Left ventricle myocardium inferior (tissue), 1 donor: ENCODE measurements around the gene SLC26A9. TPM values are rescaled to one million over a fixed set of nuclear protein-coding genes. Genes with fewer than 3 reads are reported as not detected.
"Not testable (repeated sequence)": the region's sequence is repeated elsewhere in the genome, so short reads cannot be mapped to it uniquely, and the experiment has no call there.

Experiments
- DNase-seq: peaks from one replicate; pipeline ENCODE4 v3.0.0-alpha.2; 2020
- H3K27ac ChIP-seq: fragments of 200-600 bp; replicated peaks from 2 replicates; pipeline ENCODE4 v1.8.0; 2021
- H3K27me3 ChIP-seq: fragments of 200-600 bp; 2 replicates; pipeline ENCODE4 v1.8.0; 2021; ENCODE audit warnings: low read depth
- H3K36me3 ChIP-seq: fragments of 200-600 bp; 2 replicates; pipeline ENCODE4 v1.8.0; 2021
- H3K4me1 ChIP-seq: fragments of 200-600 bp; 2 replicates; pipeline ENCODE4 v1.8.0; 2021
- H3K4me3 ChIP-seq: fragments of 200-600 bp; 2 replicates; pipeline ENCODE4 v1.8.0; 2021; ENCODE audit warnings: mild to moderate bottlenecking, moderate library complexity
- H3K9me3 ChIP-seq: fragments of 200-600 bp; replicated peaks from 2 replicates; pipeline ENCODE4 v1.8.0; 2021
- intact Hi-C: fragments of 100-400 bp; cut with micrococcal nuclease; formaldehyde crosslinking; loops from one replicate; pipeline ENCODE4 v1.11.0; 2022
- total RNA-seq: library from RNA; stranded (reverse); fragmentation: NEBNext Ultra II Directional; extraction: Animal tissue kit (Norgen Biotek cat#: 25700); gene quantifications from one replicate; pipeline ENCODE4 v1.2.1, GENCODE V29; 2021
- TF ChIP-seq, protein P1 (sequence below): fragments of 200-600 bp; IDR thresholded peaks from 2 replicates; pipeline ENCODE4 v1.8.0; 2021; ENCODE audit warnings: antibody characterized with exemption, mild to moderate bottlenecking, borderline replicate concordance
- donor health status: DM: no; HTN: yes; CAD: no; lungs with severe emphysema.

The SLC26A9 gene
- total RNA-seq, 1 donor from 2014 or later = 35.2 TPM

DNA sequence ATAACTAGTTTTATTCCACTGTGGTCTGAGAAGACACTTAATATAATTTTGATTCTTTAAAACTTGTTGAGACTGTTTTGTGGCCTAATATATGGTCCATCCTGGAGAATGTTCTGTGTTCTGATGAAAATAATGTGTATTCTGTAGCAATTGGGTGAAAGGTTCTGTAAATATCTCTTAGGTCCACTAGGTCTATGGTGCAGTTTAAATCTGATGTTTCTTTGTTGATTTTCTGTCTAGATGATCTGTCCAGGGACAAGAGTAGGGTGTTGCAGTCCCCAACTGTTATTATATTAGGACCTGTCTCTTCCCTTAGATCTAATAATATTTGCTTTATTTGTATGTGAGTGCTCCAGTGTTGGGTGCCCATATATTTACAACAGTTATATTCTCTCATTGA is 59.5 kb downstream of the SLC26A9 start:
- DNase-seq = no peak
- Histone ChIP-seq H3K9me3 (peaks cover 26% of the 10 kb centered on the region), H3K4me1 (no peaks in the 10 kb centered on the region), H3K36me3 (no peaks in the 10 kb centered on the region), H3K4me3 (no peak overlapping the region), H3K27ac (no peak overlapping the region), H3K27me3 (no peaks in the 10 kb centered on the region)
- TF ChIP-seq, protein P1, sequence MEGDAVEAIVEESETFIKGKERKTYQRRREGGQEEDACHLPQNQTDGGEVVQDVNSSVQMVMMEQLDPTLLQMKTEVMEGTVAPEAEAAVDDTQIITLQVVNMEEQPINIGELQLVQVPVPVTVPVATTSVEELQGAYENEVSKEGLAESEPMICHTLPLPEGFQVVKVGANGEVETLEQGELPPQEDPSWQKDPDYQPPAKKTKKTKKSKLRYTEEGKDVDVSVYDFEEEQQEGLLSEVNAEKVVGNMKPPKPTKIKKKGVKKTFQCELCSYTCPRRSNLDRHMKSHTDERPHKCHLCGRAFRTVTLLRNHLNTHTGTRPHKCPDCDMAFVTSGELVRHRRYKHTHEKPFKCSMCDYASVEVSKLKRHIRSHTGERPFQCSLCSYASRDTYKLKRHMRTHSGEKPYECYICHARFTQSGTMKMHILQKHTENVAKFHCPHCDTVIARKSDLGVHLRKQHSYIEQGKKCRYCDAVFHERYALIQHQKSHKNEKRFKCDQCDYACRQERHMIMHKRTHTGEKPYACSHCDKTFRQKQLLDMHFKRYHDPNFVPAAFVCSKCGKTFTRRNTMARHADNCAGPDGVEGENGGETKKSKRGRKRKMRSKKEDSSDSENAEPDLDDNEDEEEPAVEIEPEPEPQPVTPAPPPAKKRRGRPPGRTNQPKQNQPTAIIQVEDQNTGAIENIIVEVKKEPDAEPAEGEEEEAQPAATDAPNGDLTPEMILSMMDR = no peak
- intact Hi-C loops = no loop called here

DNA sequence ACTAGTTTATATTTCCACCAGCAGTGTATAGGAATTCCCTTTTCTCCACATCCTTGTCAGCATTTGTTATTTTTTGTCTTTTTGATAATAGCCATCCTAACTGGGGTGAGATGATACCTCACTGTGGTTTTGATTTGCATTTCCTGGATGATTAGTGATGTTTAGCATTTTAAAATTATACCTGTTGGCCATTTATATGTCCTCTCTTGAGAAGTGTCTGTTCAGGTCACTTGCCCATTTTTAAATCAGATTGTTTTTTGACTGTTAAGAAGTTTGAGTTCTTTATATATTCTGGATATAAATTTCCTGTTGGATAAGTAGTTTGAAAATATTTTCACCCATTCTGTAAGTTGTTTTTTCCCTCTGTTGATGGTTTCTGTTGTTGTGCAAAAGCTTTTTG is 62.3 kb downstream of the SLC26A9 start:
- intact Hi-C loops = no loop called here
- no peak for DNase-seq
- Histone ChIP-seq H3K36me3 (no peaks in the 10 kb centered on the region), H3K27ac (no peak overlapping the region), H3K4me3 (no peak overlapping the region), H3K9me3 (peaks cover 41% of the 10 kb centered on the region), H3K4me1 (no peaks in the 10 kb centered on the region), H3K27me3 (no peaks in the 10 kb centered on the region)
- TF ChIP-seq, protein P1 = no peak

DNA sequence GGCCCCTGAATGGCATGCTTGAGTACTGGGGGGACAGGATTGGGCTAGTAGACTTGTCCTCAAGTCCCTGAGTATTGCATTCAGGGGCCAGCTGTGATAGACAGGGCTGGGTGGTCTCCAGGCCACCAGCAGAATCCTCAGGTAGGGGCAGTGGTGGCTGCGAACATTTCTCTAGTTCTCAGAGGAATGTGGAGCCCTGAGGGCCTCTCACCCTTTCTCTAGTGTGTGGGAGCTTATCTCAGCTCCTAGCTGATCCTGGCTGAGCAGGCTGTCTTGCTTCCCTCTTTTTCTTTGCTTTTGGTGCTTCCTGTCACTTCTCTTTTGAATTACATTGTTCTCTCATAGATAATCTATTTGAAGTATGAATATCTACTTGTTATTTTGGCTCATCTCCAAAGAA is 63.3 kb downstream of the SLC26A9 start:
- Histone ChIP-seq H3K4me3 (no peak overlapping the region), H3K36me3 (no peaks in the 10 kb centered on the region), H3K9me3 (peaks cover 41% of the 10 kb centered on the region), H3K27ac (no peak overlapping the region), H3K4me1 (no peaks in the 10 kb centered on the region), H3K27me3 (no peaks in the 10 kb centered on the region)
- TF ChIP-seq, protein P1 = no peak
- DNase-seq = no peak
- intact Hi-C loops = no loop called here

DNA sequence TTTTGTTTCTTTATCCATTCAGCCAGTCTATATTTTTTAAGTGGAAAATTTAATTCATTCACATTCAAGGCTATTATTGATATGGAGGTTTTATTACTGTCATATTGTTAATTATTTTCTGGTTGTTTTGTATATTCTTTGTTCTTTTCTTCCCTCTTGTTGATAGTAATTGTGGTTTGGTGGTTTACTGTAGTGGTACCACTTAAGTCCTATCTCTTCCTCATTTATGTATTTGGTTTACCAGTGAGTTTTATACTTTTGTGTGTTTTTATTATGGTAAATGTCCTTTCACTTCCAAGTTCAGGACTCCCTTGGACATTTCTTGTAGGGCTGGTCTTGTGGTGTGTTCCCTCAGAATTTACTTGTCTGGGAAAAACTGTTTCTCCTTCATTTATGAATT is 65.2 kb downstream of the SLC26A9 start:
- TF ChIP-seq, protein P1 = no peak
- H3K27me3 ChIP-seq = no peaks in the 10 kb centered on the region
- H3K9me3 ChIP-seq = peaks cover 46% of the 10 kb centered on the region
- intact Hi-C loops = no loop called here
- H3K36me3 ChIP-seq = no peaks in the 10 kb centered on the region
- no peaks in the 10 kb centered on the region for H3K4me1 ChIP-seq
- no peak overlapping the region for H3K4me3 ChIP-seq
- H3K27ac ChIP-seq = no peak overlapping the region
- no peak for DNase-seq

DNA sequence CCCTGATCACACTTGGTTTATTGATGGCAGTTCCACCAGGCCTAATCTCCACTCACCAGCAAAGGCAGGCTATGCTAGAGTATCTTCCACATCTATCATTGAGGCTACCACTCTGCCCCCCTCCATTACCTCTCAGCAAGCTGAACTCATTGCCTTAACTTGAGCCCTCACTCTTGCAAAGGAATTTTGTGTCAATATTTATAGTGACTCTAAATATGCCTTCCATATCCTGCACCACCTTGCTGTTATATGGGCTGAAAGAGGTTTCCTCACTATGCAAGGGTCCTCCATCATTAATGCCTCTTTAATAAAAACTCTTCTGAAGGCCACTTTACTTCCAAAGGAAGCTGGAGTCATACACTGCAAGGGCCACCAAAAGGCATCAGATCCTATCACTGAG is 70.1 kb downstream of the SLC26A9 start:
- H3K27ac ChIP-seq, H3K4me3 ChIP-seq, DNase-seq, intact Hi-C loops, H3K4me1 ChIP-seq, H3K27me3 ChIP-seq, H3K36me3 ChIP-seq: not testable (repeated sequence)
- peaks cover 19% of the 10 kb centered on the region for H3K9me3 ChIP-seq

DNA sequence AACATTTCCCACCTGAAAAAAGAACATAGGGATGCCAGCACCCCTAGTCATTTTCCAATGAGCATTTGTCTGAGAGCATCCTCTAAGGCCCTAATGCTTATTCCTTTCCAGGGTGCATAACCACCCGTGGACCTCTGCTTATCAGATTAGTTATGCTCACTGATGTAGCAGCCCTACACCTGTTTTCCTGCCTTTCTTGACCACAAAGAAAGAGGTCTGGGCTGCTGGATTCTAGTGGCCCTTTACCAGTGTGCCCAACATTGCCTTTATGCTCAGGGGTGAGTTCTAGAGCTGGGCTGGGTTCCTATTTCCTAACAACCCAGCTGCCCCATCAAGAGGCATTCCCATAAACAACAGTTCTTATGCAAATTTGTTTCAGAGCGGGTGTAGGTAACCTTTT is 73.0 kb downstream of the SLC26A9 start:
- no peak for DNase-seq
- TF ChIP-seq, protein P1 = no peak
- intact Hi-C loops = no loop called here

More for the DNA sequence above, 73.0 kb downstream of the SLC26A9 start:
- no peak overlapping the region for H3K27ac ChIP-seq
- H3K27me3 ChIP-seq = no peaks in the 10 kb centered on the region
- H3K9me3 ChIP-seq = peaks cover 9% of the 10 kb centered on the region
- no peaks in the 10 kb centered on the region for H3K36me3 ChIP-seq
- H3K4me3 ChIP-seq = no peak overlapping the region
- H3K4me1 ChIP-seq = no peaks in the 10 kb centered on the region

Other genes with a start within 250 kb of the SLC26A9 start
- gene NUCKS1, start 193.3 kb downstream of the SLC26A9 start, total RNA-seq = 217 TPM
- gene RAB29, start 168.0 kb downstream of the SLC26A9 start, total RNA-seq = 13.7 TPM
- gene SLC41A1, start 130.3 kb downstream of the SLC26A9 start, total RNA-seq = 486 TPM
- 1.7 TPM for gene PM20D1, start 93.3 kb downstream of the SLC26A9 start, total RNA-seq
- gene RAB7B, start 59.9 kb upstream of the SLC26A9 start, total RNA-seq = 1.4 TPM
- not detected for gene CTSE, start 80.4 kb upstream of the SLC26A9 start, total RNA-seq
- gene RHEX, start 109.7 kb upstream of the SLC26A9 start, total RNA-seq = 0.44 TPM
- not detected for gene AVPR1B, start 173.9 kb upstream of the SLC26A9 start, total RNA-seq